HL-60/S4 (cell line): ENCODE data around the gene UBASH3A.

Experiments
- in situ Hi-C: fragments of 300-500 bp; cut with MboI; formaldehyde crosslinking; loops from 2 replicates; pipeline ENCODE4 v1.14.3; 2022; ENCODE audit warnings: low sequenced_read_pairs

The UBASH3A gene

DNA sequence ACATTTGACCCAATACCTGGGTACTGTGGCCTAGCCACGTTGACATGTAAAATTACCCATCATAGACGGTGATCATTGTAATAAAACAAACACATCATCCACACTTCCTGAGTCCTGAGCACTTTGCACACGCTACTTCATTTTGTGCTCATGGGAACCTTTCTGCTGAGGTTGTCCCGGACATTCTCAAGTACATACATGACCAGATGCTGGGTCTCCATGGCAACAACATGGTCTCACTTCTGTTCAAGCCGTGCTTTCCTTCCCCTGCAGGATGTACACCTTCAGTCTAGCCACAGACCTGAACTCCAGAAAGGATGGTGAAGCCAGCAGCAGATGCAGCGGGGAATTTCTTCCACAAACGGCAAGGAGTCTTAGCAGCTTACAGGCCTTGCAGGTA lies 22.7 kb downstream of the UBASH3A start:
- in situ Hi-C loops = no loop called here

DNA sequence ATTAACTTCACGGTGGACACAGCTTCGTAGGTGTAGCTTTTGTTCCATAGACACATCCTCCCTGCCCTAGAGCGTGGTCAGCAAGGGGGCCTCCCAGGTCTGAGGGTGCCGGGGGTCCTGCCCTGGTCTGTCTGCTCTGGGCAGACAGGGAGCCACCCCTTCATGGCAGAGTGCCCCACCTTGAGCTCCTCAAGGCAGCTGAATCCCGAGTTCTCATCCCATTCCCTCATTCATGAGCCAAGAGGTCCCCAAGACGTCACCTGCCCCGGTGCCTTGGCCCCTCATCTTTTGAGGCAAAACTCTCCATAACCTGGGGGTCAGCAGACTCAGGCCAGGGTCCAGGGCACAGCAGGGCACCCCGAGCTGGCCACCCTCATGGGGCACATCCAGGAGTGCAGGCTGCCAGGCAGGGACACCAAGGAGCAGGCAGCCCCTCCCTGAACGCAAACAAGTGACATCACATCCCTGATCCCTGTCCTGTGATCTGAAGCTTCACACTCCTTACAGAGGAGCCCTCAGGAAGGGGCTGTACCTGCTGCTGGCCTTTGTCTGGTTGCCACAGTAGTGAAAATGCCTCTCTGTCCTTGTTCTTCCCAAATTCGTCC lies 23.3 kb downstream of the UBASH3A start:
- in situ Hi-C loops = no loop called here

DNA sequence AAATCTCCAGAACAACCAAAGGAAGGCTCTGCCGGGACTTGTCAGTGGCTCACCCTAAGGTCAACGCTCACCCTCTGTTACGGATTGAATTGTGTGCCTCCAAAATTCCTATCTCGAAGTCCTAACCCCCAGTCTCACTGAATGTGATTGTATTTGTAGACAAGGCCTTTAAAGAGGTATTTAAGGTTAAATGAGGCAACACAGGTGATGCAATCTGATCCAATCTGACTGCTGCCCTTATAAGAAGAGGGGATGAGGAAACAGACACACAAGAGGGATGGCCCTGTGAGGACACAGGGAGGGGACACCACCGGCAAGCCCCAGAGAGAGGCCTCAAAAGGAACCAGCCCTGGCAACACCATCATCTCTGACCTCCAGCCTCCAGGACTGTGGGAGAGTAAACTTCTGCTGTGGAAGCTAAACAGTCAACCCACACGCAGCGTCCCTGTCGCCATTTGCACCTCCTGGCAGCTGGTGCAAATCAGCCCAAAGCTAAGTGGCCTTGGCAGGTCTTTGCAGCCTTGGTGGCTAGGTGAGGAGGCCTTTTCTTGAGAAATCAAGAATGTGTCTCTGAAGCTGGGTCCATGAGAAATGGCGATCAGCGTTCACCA lies 24.2 kb downstream of the UBASH3A start:
- in situ Hi-C loops = no loop called here

DNA sequence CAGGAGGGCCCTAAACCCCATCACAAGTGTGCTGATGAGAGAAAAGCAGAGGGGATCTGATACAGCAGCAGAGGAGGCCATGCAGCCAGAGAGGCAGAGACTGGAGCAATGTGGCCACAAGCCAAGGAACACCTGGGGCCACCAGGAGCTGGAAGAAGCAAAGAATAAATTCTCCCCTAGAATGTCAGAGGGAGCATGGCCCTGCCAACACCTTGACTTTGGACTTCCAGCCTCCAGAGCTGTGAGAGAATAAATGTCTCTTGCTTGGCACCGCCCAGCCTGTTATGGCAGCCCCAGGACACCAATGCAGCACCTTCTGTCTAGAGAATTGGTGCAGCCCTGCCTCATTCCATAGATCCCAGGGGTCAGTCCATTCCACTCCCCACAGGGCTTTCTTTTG lies 25.3 kb downstream of the UBASH3A start:
- in situ Hi-C loops = no loop called here

DNA sequence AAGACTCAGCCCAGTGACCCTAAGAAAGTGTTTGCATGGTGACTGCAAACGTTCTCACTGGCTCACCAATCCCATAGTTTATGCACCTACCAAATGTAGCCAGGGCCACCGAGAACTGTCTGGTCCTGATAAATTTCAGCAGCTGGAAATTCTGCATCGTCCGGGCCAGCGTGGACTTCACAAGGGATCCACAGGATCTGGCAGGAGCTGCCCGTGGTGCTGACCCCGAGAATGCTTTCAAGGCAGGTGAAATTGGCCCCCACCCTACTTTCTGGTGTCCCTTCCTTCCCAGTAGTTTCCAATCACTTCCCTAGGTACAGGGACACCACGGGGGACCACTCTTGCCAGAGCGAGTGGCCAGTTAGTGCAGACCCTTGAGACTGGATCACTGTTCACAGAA lies 26.2 kb downstream of the UBASH3A start:
- in situ Hi-C loops = no loop called here

DNA sequence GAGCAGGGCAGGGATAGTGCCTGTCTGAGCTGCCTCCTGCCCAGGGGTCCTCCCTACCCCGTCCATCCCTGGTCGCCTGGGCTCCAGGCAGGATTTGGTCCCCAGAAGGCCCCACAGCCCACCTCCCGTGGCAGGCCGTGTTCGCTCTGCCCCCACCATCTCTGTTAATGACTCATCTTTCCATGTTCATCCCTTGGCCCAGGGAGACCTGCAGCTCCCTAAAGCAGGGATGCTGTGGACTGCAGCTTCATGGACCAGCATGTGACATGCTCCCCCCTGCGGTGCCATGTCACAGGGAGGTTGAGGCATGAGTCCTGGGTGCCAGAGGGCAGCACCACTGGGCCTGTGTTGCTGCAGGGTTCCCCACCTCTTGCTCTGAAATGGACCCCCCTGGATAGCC lies 26.8 kb downstream of the UBASH3A start:
- in situ Hi-C loops = no loop called here

DNA sequence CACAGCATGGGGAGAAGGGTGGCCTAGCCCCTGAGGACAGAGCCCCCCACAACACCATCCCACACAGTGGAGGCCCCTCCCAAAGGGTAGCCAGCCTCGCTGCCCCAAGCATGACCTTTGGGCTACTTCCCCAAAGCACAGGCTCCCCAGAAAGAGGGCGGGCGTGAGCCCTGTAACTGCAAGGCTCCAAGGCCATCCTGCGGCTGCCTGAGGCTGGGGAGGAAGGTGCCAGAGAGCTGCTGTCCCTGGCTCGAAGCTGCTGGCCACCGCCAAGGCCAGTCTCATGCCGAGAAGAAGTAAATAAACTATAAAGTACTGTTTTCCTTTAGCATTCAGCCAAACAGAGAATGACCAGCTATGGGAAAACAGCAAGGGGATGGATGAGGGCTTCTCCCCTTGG lies 27.5 kb downstream of the UBASH3A start:
- in situ Hi-C loops = no loop called here

DNA sequence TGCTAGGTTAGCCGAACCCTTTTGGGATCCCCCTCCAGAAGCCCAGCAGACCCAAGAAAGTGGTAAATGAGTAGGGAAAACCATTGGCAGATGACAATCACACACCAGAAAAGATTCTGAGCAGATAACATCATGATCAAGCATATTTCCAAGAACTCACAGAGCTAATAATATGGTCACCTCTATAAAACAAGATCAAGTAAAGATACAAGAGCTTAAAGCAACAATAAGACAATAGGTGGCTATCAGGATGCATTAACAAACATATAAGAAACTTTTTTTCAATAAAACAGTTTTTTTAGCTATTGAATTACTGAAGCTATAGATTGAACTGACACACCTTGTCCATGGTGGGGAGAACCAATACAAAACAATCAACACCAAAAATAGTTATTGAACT lies 29.0 kb downstream of the UBASH3A start:
- in situ Hi-C loops = no loop called here

DNA sequence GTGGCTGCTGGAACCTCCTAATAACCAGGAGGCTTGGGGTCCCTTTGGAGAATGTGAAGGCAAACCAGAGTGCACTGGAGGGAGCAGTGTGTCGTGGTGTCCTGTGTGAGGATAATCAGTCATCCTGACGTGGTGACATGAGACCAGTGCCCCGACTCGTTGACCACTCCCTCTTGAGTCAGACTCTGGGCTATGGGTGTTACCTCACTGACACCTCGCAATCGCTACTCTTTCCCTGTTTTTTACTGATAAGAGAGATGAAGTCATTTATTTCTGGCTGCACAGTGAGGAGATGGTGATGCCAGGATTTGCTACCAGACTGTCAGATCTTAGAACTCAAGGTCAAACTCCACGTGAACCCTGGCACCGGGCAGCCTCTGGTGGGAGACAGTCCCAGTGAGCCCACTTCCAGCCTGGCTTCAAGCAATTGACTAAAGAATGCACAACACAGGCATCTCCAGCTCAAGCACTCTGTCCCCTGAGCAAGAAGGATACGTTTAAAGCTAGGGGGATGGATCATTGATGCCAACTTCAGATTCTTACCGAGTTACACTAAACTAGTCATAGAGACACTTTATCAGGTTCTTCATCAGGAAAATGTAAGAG lies 30.3 kb downstream of the UBASH3A start:
- in situ Hi-C loops = no loop called here

DNA sequence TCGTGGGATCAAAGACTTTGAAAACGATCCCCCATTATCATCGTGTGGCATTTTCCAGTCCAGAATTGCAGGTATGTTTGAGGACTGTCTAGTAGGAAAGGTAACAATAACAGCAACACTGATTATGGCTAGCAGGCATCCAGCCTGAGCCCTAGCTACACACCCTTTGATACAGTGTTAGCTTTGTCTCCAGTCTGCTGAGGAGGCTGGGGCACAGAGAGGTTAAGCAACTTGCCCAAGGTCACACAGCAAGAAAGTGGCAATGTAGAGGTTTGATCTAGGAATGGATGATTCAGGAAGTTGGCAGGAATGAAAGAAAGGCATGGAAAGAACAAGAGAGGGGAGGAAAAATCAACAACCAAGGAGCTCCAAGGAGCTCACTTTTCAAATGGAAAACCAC lies 31.2 kb downstream of the UBASH3A start:
- in situ Hi-C loops = no loop called here

DNA sequence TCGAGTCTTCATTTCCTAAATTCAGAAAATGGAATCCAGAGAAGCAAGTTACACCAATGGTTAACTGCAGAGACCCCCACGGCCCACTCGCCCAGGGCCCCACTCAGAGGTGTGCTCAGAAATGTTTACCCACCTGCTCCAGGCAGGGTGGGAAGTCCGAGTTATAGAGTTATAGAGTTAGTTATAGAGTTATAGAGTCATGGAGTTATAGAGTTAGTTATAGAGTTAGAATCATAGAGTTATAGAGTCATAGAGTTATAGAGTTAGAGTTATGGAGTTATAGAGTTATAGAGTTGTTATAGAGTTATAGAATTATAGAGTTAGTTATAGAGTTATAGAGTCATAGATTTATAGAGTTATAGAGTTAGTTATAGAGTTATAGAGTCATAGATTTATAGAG lies 31.7 kb downstream of the UBASH3A start:
- in situ Hi-C loops = no loop called here

DNA sequence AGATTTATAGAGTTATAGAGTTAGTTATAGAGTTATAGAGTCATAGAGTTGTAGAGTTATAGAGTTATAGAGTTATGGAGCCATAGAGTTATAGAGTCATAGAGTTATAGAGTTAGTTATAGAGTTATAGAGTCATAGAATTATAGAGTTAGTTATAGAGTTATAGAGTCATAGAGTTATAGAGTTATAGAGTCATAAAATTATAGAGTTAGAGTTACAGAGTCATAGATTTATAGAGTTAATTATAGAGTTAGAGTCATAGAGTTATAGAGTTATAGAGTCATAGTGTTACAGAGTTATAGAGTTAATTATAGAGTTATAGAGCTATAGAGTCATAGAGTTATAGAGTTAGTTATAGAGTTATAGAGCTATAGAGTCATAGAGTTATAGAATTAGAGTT lies 32.1 kb downstream of the UBASH3A start:
- in situ Hi-C loops = no loop called here

DNA sequence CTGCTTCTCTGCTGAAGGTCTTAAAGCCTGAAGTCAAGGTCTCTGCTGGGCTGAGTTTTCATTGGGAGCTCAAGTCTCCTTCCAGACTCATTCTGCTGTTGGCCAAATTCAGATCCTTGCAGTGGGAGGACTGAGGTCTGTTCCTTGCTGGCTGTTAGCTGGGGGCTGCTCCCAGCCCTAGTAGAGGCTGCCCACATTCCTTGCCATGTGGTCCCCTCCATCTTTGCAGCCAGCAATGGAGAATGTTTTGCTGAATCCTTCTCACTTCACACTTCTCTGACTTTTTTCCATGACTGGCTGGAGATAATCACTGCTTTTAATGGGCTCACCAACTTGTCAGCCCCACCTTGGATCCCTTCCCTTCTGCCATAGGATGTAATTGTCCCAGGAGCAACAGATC lies 33.2 kb downstream of the UBASH3A start:
- in situ Hi-C loops = no loop called here

DNA sequence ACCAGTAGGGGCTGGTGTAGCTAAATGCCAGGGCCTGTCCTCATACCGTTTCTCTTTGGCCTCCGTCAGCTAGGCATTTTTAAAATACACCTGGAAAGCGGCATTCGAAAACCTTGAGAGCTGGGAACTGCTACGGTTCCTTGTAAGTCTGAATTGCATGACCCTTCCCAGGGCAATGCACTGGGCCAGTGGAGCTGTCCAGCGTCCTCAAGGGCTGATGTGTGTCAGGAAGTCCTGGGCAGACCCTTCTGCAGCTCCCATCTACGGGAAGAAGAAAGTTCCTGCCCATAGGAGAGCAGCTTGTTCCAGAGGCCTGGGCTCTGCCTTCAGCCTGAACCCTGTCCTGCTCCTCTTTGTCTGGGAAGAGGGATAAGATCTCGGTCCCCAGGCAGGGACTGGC lies 34.1 kb downstream of the UBASH3A start:
- in situ Hi-C loops = no loop called here

DNA sequence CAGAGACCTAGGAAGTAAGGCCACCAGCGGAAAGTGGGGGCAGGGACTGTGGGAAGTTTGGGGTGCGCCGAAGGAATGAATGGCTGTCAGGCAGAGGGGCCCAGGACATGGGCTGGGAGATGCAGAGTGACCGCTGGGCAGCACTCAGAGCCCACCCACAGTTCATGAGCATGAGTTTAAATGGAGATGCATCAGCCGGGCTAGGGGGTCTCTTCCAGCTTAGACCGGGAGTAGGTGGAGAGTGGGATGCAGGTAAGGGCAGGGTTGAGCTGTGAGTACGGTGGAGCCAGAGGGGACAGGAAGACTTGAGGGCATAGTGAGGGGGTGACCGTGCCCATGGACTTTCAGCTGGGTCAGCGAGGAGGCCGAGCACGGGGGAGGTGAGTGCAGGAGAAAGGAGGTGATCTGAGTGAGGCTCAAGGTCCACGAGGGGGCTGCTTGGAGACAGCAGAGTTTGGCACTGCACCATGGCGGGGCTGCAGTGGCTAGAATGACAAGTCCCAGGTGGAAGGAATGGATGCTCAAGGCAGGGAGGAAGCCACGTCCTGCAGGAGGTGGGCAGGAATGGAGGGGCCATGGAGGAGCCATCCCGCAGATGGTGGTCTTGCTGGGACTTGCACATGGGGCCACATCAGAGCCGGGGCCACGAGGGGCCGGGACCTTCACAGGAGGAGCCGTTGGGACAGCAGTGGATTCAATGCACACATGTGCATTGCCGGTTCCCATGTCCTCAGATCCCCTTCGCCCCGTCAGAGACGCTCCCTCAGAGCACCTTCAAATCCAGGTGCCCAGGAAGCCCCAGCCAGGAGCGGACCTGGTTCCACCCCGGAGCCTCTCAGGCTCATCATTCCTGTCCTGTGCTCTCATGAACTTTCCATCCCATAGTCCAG lies 34.9 kb downstream of the UBASH3A start:
- in situ Hi-C loops = no loop called here

DNA sequence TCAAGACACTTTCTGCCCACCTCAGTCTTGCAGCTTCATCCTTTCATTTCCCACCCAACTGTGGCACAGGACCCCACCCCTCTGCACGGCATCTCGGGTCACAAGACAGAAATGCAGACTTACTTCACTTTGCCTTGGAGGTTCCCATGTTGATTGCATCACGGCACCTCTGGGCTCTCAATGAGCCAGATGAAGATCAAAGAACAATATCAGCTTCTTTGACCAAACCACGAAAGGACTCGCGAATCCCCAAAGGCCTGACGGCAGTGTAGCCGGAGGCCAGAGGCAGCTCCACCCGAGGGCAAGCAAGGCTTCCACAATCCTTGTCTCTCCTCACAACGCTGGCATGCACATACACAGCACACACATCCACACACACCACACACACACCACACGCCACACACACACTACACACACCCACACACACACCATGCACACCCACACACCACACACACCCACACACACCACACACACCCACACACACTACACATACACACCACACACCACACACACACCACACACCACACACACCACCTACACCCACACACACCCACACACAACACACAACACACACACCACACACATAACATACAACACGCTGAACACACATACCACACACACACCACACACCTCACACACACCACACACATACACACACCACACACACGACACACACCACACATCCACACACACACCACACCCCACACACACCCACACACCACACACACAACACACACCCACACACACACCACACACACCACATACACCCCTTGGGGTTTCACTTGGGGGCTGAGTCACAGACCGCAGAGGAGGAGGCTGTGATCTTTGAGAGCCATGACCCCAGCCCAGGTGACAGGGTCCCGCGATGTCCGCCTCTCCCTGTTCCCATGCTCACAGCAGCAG lies 35.8 kb downstream of the UBASH3A start:
- in situ Hi-C loops = no loop called here

DNA sequence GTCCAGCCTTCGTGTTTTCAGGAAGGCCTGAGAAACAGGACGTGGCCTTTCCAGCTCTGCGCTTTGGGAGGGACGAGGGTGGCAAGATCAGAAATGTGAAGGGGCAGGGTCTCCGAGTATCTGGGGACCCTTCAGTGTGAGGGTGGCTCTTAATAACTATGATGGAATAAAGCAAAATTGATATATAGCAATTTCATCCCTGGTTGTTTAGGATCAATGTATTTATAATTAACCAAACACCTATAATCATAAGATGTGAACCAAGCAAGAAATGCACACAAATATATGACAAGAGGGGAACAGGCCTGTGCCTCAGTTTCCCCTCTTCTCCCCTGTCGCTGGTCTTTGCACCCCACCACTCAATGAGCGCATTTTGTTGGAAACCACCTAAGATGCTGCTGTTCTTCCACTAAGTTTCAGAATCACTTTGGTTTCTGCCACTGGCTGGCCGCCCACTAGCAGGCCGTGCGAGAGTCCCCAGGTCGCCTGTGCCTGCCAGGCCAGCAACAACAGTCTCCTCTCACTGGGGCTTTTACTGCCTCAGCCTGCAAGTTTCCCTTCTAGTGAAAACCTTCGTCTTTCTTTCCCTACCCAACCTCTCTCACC lies 36.6 kb downstream of the UBASH3A start:
- in situ Hi-C loops = no loop called here

DNA sequence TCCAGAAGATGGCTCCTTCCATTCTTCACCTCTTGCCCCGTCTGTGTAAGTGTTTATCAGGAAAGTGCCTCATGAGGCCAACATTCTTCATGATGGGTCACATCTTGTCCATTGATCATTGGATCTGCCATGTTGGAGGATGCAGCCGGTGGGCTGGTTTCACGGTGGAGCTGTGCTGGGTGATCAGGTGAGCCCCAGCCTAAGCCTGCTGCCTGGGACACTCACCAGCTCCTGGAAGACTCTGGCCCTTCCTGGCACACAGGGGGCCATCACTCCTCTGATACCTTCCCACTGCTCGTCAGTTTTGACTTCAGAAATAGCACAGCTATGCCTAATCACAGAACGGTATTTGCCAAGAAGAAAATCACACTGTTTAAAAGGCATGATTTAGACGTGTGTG lies 38.3 kb downstream of the UBASH3A start:
- in situ Hi-C loops = no loop called here

DNA sequence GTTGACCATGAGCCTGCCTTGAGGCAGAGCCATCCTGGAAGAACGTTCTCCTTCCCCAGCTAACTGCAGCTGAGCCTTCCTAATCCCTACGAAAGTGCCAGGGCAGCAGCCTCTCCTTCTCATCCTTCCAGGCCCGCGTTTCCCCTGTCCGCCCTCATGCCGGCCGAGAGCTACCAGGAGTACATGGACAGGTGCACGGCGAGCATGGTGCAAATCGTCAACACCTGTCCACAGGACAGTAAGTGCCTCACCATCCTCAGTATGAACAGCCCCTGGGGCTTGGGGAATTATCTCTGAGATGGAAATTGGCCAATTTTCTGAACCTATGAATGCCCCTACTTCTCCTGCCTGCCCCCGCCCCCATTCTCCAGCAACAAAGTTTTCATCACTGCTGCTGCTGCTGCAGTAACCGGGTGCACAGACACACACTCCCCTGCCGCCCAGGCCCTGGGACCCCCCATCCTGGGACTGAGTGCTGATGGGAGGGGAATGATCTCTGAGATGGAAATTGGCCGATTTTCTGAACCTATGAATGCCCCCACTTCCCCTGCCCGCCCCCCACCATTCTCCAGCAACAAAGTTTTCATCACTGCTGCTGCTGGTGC lies 39.6 kb downstream of the UBASH3A start:
- in situ Hi-C loops = no loop called here
